DOHH2 (cell line): ENCODE results near the gene CAMTA1.

Experiments
- H3F3A ChIP-seq: fragments of 200-600 bp; sonication (generic), shearing (Covaris generic); 2 replicates; pipeline ENCODE4 v1.6.0; 2016; ENCODE audit warnings: antibody characterized with exemption, mild to moderate bottlenecking; ENCODE audit not compliant: control insufficient read depth, insufficient read depth
- H3K27ac ChIP-seq: fragments of 200-600 bp; sonication (generic); 2 replicates; pipeline ENCODE4 v1.5.1; 2014; ENCODE audit warnings: low read depth, mild to moderate bottlenecking, low read length, moderate library complexity
- H3K27me3 ChIP-seq: fragments of 200-600 bp; sonication (generic); 2 replicates; pipeline ENCODE4 v1.6.1; 2014; ENCODE audit warnings: mild to moderate bottlenecking, low read length, mixed read lengths; ENCODE audit not compliant: control insufficient read depth
- H3K36me3 ChIP-seq: fragments of 200-600 bp; sonication (generic); 2 replicates; pipeline ENCODE4 v1.6.1; 2014; ENCODE audit warnings: mild to moderate bottlenecking, low read length, moderate library complexity, mixed read lengths; ENCODE audit not compliant: control insufficient read depth
- H3K4me1 ChIP-seq: fragments of 200-600 bp; sonication (generic); 2 replicates; pipeline ENCODE4 v1.6.1; 2014; ENCODE audit warnings: mild to moderate bottlenecking, low read length, mixed read lengths; ENCODE audit not compliant: control insufficient read depth
- H3K4me2 ChIP-seq: fragments of 200-600 bp; sonication (generic); 2 replicates; pipeline ENCODE4 v1.6.0; 2014; ENCODE audit warnings: mild to moderate bottlenecking, low read length, moderate library complexity
- H3K4me3 ChIP-seq: fragments of 200-600 bp; sonication (generic); 2 replicates; pipeline ENCODE4 v1.5.1; 2014; ENCODE audit warnings: mild to moderate bottlenecking, low read length, mixed read lengths
- H3K79me2 ChIP-seq: fragments of 200-600 bp; sonication (generic); 2 replicates; pipeline ENCODE4 v1.6.1; 2014; ENCODE audit warnings: mild to moderate bottlenecking, low read length, mixed read lengths; ENCODE audit not compliant: control insufficient read depth
- H3K9me2 ChIP-seq: fragments of 200-600 bp; sonication (generic); replicated peaks from 2 replicates; pipeline ENCODE4 v1.6.1; 2014; ENCODE audit warnings: mild to moderate bottlenecking, low read length, mixed read lengths; ENCODE audit not compliant: control insufficient read depth
- H3K9me3 ChIP-seq: fragments of 200-600 bp; sonication (generic); 2 replicates; pipeline ENCODE4 v1.6.1; 2014; ENCODE audit warnings: antibody characterized with exemption, low read length, mixed read lengths; ENCODE audit not compliant: control insufficient read depth, insufficient read depth
- H4K20me1 ChIP-seq: fragments of 200-600 bp; sonication (generic); 2 replicates; pipeline ENCODE4 v1.6.0; 2014; ENCODE audit warnings: low read depth, mild to moderate bottlenecking, antibody characterized with exemption, low read length, moderate library complexity; ENCODE audit not compliant: control insufficient read depth, insufficient read depth
- CTCF ChIP-seq: fragments of 200-600 bp; sonication (generic); IDR thresholded peaks from one replicate; pipeline ENCODE4 v1.5.1; 2014; ENCODE audit warnings: antibody characterized with exemption, mild to moderate bottlenecking, low read depth, low read length; ENCODE audit not compliant: poor library complexity, severe bottlenecking
- EZH2phosphoT487 ChIP-seq: fragments of 200-600 bp; sonication (generic); IDR thresholded peaks from 2 replicates; pipeline ENCODE4 v1.6.1; 2017; ENCODE audit warnings: borderline replicate concordance, mild to moderate bottlenecking, antibody characterized with exemption, low read length, moderate library complexity, mixed read lengths

Gene CAMTA1

GRCh38 chr1:7000720-7001119 is 215.5 kb downstream of the CAMTA1 start:
- Histone ChIP-seq H3K79me2 (no peaks in the 10 kb centered on the region), H3K36me3 (no peaks in the 10 kb centered on the region), H3K27ac (no peak overlapping the region), H3K9me3 (no peaks in the 10 kb centered on the region), H3K4me3 (no peak overlapping the region), H3K27me3 (no peaks in the 10 kb centered on the region; the same call in 1 of the 2 replicates), H3K9me2 (no peaks in the 10 kb centered on the region), H3K4me1 (peaks cover 11% of the 10 kb centered on the region), H4K20me1 (no peaks in the 10 kb centered on the region), H3F3A (no peaks in the 10 kb centered on the region), H3K4me2 (no peak overlapping the region)
- TF ChIP-seq EZH2phosphoT487 (no peak), CTCF (no peak)

GRCh38 chr1:7002728-7003127 is 217.5 kb downstream of the CAMTA1 start:
- TF ChIP-seq CTCF, result no peak
- no peak for TF ChIP-seq EZH2phosphoT487
- Histone ChIP-seq H3K9me2 (no peaks in the 10 kb centered on the region), H3K4me2 (no peak overlapping the region), H3K79me2 (no peaks in the 10 kb centered on the region), H3F3A (no peaks in the 10 kb centered on the region), H3K4me1 (no peaks in the 10 kb centered on the region), H4K20me1 (no peaks in the 10 kb centered on the region), H3K4me3 (no peak overlapping the region), H3K27ac (no peak overlapping the region), H3K27me3 (no peaks in the 10 kb centered on the region; the same call in 1 of the 2 replicates), H3K36me3 (no peaks in the 10 kb centered on the region), H3K9me3 (no peaks in the 10 kb centered on the region)

- H3K27me3 ChIP-seq, result no peaks in the 10 kb centered on the region; the same call in 1 of the 2 replicates
- no peaks in the 10 kb centered on the region for H4K20me1 ChIP-seq
- no peak overlapping the region for H3K4me2 ChIP-seq
- TF ChIP-seq EZH2phosphoT487, result no peak
- no peak for TF ChIP-seq CTCF
- no peaks in the 10 kb centered on the region for H3K36me3 ChIP-seq
- H3K9me2 ChIP-seq, result no peaks in the 10 kb centered on the region
- H3K4me3 ChIP-seq, result no peak overlapping the region
- H3K9me3 ChIP-seq, result no peaks in the 10 kb centered on the region
- H3K79me2 ChIP-seq, result no peaks in the 10 kb centered on the region
- H3K4me1 ChIP-seq, result no peaks in the 10 kb centered on the region
- no peaks in the 10 kb centered on the region for H3F3A ChIP-seq
- no peak overlapping the region for H3K27ac ChIP-seq
Measured at GRCh38 chr1:7003676-7004075, 218.4 kb downstream of the CAMTA1 start.

- H3K4me2 ChIP-seq, result no peak overlapping the region
- no peaks in the 10 kb centered on the region for H3K79me2 ChIP-seq
- no peaks in the 10 kb centered on the region for H3K4me1 ChIP-seq
- H3K9me3 ChIP-seq, result no peaks in the 10 kb centered on the region
- H3K4me3 ChIP-seq, result no peak overlapping the region
- no peaks in the 10 kb centered on the region for H3K36me3 ChIP-seq
- H3K27me3 ChIP-seq, result no peaks in the 10 kb centered on the region; the same call in 1 of the 2 replicates
- no peak for TF ChIP-seq EZH2phosphoT487
- TF ChIP-seq CTCF, result no peak
- no peaks in the 10 kb centered on the region for H4K20me1 ChIP-seq
- no peaks in the 10 kb centered on the region for H3K9me2 ChIP-seq
- no peak overlapping the region for H3K27ac ChIP-seq
- H3F3A ChIP-seq, result no peaks in the 10 kb centered on the region
Measured at GRCh38 chr1:7004181-7004580, 218.9 kb downstream of the CAMTA1 start.
